DND-41 (cell line): ENCODE measurements around the gene NPS.

Source experiments
- ATAC-seq: fragments of 200-7000 bp; cut with Tn5 transposase; 3 replicates; pipeline ENCODE4 v1.9.1; 2021; ENCODE audit warnings: low read depth; ENCODE audit not compliant: insufficient read depth
- DNase-seq: peaks from one replicate; pipeline ENCODE4 v3.0.0-alpha.2; 2020
- H2AFZ ChIP-seq: 2 replicates; pipeline ENCODE4 v1.6.0; 2012; ENCODE audit warnings: low read depth, low read length
- H3K27ac ChIP-seq: 2 replicates; pipeline ENCODE4 v1.5.1; 2012; ENCODE audit warnings: low read length, inconsistent platforms
- H3K27me3 ChIP-seq: fragments of 200-600 bp; sonication (generic); 2 replicates; pipeline ENCODE4 v1.6.0; 2012; ENCODE audit warnings: low read length, mild to moderate bottlenecking, inconsistent platforms; ENCODE audit not compliant: insufficient read depth, poor library complexity
- H3K36me3 ChIP-seq: 2 replicates; pipeline ENCODE4 v1.5.1; 2012; ENCODE audit warnings: low read length, inconsistent platforms; ENCODE audit not compliant: insufficient read depth
- H3K4me1 ChIP-seq: 2 replicates; pipeline ENCODE4 v1.5.1; 2012; ENCODE audit warnings: mild to moderate bottlenecking, low read length; ENCODE audit not compliant: insufficient read depth
- H3K4me2 ChIP-seq: 2 replicates; pipeline ENCODE4 v1.6.0; 2012; ENCODE audit warnings: mild to moderate bottlenecking, moderate library complexity, low read length, inconsistent platforms; ENCODE audit not compliant: insufficient read depth
- H3K4me3 ChIP-seq, 2 experiments: fragments of 200-600 bp in 1 of 2; shearing (Covaris generic) in 1 of 2; 2 replicates each; pipeline ENCODE4 v1.5.1; 2012 to 2016; ENCODE audit warnings: inconsistent platforms in 2 of 2, low read length in 2 of 2, mild to moderate bottlenecking in 2 of 2, low read depth in 1 of 2, moderate library complexity in 1 of 2
- H3K79me2 ChIP-seq: 2 replicates; pipeline ENCODE4 v1.6.0; 2012; ENCODE audit warnings: low read length, inconsistent platforms; ENCODE audit not compliant: insufficient read depth
- H3K9ac ChIP-seq: 2 replicates; pipeline ENCODE4 v1.6.0; 2012; ENCODE audit warnings: low read depth, mild to moderate bottlenecking, inconsistent platforms, low read length, moderate library complexity
- H3K9me3 ChIP-seq: 2 replicates; pipeline ENCODE4 v1.5.1; 2012; ENCODE audit warnings: low read length, moderate library complexity, mild to moderate bottlenecking, inconsistent platforms; ENCODE audit not compliant: insufficient read depth, severe bottlenecking
- H4K20me1 ChIP-seq: 2 replicates; pipeline ENCODE4 v1.6.0; 2012; ENCODE audit warnings: low read length; ENCODE audit not compliant: insufficient read depth
- EZH2 ChIP-seq: IDR thresholded peaks from 3 replicates; pipeline ENCODE4 v1.6.1; 2012; ENCODE audit warnings: borderline replicate concordance, low read depth, mild to moderate bottlenecking, moderate library complexity, low read length, inconsistent platforms; ENCODE audit not compliant: severe bottlenecking
- TF ChIP-seq, protein P1 (sequence below): IDR thresholded peaks from 2 replicates; pipeline ENCODE4 v1.5.1; 2012; ENCODE audit warnings: borderline replicate concordance, low read length, moderate library complexity, mild to moderate bottlenecking; ENCODE audit not compliant: poor library complexity, severe bottlenecking; ENCODE audit errors: extremely low read depth

NPS gene, protein sequence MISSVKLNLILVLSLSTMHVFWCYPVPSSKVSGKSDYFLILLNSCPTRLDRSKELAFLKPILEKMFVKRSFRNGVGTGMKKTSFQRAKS

DNA sequence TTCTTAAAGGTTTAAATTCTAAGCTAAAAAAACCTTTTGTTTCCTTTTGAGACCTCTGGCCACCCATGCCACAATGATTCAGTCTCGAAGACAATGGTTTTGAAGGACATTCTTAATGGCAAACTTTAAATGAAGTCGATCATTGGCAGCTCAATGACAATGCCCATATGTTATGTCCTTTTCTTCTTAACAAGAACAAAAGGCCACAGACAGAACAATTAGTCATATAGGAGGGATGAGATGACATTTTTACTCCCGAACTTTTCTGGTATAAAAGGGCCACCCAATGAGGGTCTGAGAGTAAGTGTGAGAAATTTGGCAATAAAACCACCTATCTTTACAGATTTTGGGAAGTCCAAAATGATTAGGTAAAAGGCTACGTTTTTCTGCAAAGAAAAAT lies at the start of gene NPS:
TSS of gene NPS (plus strand) at position 301 of the 400 bp plus-strand sequence. CDS start at position 361, 60 bp downstream.
- H3K9ac ChIP-seq = no peak within 1 kb of the TSS
- TF ChIP-seq EZH2 = no peak
- TF ChIP-seq, protein P1, sequence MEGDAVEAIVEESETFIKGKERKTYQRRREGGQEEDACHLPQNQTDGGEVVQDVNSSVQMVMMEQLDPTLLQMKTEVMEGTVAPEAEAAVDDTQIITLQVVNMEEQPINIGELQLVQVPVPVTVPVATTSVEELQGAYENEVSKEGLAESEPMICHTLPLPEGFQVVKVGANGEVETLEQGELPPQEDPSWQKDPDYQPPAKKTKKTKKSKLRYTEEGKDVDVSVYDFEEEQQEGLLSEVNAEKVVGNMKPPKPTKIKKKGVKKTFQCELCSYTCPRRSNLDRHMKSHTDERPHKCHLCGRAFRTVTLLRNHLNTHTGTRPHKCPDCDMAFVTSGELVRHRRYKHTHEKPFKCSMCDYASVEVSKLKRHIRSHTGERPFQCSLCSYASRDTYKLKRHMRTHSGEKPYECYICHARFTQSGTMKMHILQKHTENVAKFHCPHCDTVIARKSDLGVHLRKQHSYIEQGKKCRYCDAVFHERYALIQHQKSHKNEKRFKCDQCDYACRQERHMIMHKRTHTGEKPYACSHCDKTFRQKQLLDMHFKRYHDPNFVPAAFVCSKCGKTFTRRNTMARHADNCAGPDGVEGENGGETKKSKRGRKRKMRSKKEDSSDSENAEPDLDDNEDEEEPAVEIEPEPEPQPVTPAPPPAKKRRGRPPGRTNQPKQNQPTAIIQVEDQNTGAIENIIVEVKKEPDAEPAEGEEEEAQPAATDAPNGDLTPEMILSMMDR = no peak
- no peaks in the 10 kb centered on the region for H4K20me1 ChIP-seq
- no peaks in the 10 kb centered on the region for H3K4me1 ChIP-seq
- DNase-seq (no peak), ATAC-seq (no peak)
- no peaks in the 10 kb centered on the region for H3K27me3 ChIP-seq
- H3K4me2 ChIP-seq = no peak within 1 kb of the TSS
- no peak within 1 kb of the TSS for H3K27ac ChIP-seq
- no peak within 1 kb of the TSS for H2AFZ ChIP-seq
- peaks cover 5% of the 10 kb centered on the region for H3K9me3 ChIP-seq
- H3K4me3 ChIP-seq = no peak within 1 kb of the TSS
- H3K36me3 ChIP-seq = no peaks in the 10 kb centered on the region
- no peaks in the 10 kb centered on the region for H3K79me2 ChIP-seq

DNA sequence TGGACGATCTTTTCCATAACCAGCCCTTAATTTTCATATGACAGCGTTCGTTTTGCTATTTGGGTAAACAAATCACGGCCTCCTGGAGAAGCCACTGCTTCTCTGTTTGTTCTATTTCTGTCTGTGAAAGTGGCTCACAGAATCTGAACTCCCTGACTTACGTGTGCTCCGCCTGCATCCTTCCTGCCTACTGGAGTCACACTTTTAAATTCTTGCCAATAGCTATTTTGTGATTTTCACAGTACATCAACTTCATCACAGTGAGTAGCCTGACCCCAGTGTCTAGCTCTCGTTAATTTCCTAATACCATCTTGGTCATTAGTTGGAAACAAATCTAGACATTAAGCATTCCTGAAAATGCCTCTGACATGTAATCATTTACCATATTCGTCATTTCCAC lies 49.0 kb upstream of the NPS start:
- H3K27ac ChIP-seq = no peak overlapping the region
- DNase-seq (no peak), ATAC-seq (no peak)
- H3K4me2 ChIP-seq = no peak overlapping the region
- no peaks in the 10 kb centered on the region for H3K9me3 ChIP-seq
- H3K27me3 ChIP-seq = peaks cover 7% of the 10 kb centered on the region
- TF ChIP-seq EZH2 = no peak
- TF ChIP-seq, protein P1 = no peak
- H3K9ac ChIP-seq = no peak overlapping the region
- H4K20me1 ChIP-seq = no peaks in the 10 kb centered on the region
- no peaks in the 10 kb centered on the region for H3K36me3 ChIP-seq
- no peak overlapping the region for H3K4me3 ChIP-seq
- H3K79me2 ChIP-seq = no peaks in the 10 kb centered on the region
- H2AFZ ChIP-seq = no peak overlapping the region
- H3K4me1 ChIP-seq = no peaks in the 10 kb centered on the region

DNA sequence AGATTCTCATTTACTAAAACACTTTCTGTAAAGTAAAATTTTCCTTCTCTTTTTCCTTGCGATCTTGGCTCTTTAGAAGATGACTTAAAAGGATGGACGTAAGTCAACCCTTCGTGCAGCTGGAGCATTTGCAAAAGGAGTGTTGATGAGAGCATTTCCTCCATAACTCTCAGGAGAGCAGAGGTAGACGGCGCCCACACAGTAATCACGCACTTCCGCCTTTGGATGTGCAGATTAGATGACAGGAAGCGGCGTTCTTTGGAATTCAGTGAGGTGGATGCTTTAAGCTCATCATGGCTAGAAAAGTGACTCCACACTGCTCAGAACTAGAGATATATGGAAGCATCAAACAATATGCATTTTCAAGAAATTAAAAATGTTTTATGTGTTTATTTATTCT lies 43.0 kb upstream of the NPS start:
- H4K20me1 ChIP-seq = no peaks in the 10 kb centered on the region
- no peaks in the 10 kb centered on the region for H3K4me1 ChIP-seq
- no peak overlapping the region for H3K27ac ChIP-seq
- TF ChIP-seq, protein P1 = no peak
- no peak for TF ChIP-seq EZH2
- ATAC-seq (no peak), DNase-seq (no peak)
- H3K4me2 ChIP-seq = no peak overlapping the region
- H3K9me3 ChIP-seq = no peaks in the 10 kb centered on the region
- no peak overlapping the region for H3K9ac ChIP-seq
- H3K4me3 ChIP-seq = no peak overlapping the region
- H2AFZ ChIP-seq = no peak overlapping the region
- no peaks in the 10 kb centered on the region for H3K79me2 ChIP-seq
- H3K36me3 ChIP-seq = no peaks in the 10 kb centered on the region
- no peaks in the 10 kb centered on the region for H3K27me3 ChIP-seq

DNA sequence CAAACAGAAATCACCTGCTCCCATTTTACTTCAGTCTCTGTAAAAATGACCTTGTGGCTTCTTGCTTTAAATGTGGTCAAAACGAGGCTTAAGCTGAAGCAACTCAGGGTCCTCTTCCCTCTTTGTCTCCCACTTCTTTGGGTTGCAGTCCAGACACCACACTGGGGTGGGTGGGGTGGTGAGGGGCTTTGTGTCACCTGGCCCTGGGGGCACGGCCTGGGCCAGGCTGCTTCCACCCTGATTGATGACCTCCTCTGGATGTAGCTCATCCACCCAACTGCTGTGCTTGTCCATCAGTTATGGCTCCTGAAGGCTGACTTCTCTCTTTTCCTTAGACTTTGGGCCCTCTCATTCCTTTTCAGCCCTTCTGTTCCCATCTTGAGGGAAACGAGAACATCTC lies 26.8 kb upstream of the NPS start:
- ATAC-seq (no peak), DNase-seq (no peak)
- Histone ChIP-seq H3K9ac (no peak overlapping the region), H3K36me3 (no peaks in the 10 kb centered on the region), H3K4me2 (no peak overlapping the region), H3K27ac (no peak overlapping the region), H3K4me1 (no peaks in the 10 kb centered on the region), H2AFZ (no peak overlapping the region), H4K20me1 (no peaks in the 10 kb centered on the region), H3K9me3 (no peaks in the 10 kb centered on the region), H3K27me3 (peaks cover 2% of the 10 kb centered on the region), H3K4me3 (no peak overlapping the region), H3K79me2 (no peaks in the 10 kb centered on the region)
- TF ChIP-seq, protein P1 = no peak
- TF ChIP-seq EZH2 = no peak
